Activated CD8-positive, alpha-beta memory T cell treated with anti-CD3 and anti-CD28 coated beads, Interleukin-2, amount 50 U/mL, for 4 hours (primary cell): ENCODE results near the gene AKAP1.
"Not testable (repeated sequence)": the region's sequence is repeated elsewhere in the genome, so short reads cannot be mapped to it uniquely, and the experiment has no call there.

Experiments
- DNase-seq: peaks from one replicate; pipeline ENCODE4 v3.0.0-alpha.2; 2020

AKAP1 gene

DNA sequence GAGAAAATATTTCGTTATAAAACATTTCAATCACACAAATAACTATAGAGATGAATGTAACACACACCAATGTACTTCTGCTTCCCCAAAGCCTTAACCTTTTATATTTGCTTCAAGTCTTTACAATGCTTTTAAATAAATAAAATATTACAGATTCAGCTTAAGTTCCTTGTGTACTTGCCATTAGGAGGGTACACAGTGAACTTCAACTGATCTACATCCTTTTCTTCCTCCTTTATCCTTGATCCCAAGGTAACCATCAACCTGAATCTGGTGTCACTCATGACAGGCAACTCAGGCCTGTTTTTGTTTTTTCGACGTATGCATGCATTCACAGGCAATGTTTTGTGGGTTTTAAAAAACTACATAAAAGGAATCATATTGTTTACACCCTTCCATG lies 9.3 kb upstream of the AKAP1 start:
- DNase-seq = no peak

DNA sequence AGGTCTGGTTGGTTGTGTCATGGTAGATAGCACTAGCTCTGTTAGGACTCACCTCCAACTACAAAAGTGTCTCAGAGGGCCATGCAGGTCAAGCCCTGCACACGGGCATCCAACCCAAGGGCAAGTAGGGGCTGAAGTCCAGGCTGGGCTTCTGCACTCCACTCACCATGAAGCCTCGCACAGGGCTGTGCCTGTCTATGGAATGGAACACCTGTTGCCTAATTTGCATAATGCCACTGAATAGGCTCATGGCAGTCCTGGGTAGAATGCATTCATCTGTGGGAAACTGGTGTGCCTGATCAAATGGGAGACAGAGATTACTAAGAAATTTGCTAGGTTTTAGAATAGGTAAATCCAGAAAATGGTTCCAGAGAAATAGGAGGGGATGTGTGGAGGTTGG lies 8.0 kb upstream of the AKAP1 start:
- DNase-seq = no peak

- DNase-seq = no peak
These were observed 6.8 kb upstream of the AKAP1 start for GRCh38 chr17:57078274-57078673.

DNA sequence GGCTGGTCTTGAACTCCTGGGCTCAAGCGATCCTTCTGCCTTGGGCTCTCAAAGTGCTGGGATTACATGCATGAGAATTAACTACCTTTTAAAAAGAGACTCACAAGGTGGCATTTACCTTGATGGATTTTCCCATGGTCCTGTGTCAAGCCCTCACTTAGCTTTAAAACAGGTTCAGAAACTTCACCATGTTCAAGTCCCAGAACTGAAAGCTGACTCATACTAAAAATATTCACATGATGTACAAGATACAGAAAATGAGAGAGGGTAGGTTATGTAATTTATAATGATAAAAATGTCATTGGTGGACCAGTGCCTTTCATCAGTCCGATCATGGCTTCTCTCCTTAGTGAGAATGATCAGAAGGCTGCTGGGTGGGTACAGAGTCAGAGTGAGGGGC lies 4.3 kb upstream of the AKAP1 start:
- no peak for DNase-seq

DNA sequence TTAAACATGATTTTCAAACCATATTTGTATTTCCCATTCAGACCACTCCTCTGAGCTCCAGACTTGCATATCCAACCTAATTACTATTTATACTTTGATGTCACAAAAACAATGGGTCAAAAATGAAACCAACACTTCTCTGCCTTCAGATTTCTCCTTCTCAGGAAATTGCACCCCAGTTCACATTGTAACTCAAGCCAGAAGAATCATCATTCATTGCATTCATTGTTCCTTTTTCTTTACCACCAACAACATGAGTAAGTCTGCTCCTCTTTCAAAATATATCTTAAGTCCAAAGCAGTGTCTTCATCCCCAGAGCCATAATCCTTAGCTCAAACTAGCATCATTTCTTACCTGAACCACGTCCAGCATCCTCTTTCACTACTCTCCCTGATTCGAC lies 2.6 kb upstream of the AKAP1 start:
- DNase-seq = no peak

- DNase-seq = no peak
These were observed 665 bp upstream of the AKAP1 start for GRCh38 chr17:57084361-57084801.

DNA sequence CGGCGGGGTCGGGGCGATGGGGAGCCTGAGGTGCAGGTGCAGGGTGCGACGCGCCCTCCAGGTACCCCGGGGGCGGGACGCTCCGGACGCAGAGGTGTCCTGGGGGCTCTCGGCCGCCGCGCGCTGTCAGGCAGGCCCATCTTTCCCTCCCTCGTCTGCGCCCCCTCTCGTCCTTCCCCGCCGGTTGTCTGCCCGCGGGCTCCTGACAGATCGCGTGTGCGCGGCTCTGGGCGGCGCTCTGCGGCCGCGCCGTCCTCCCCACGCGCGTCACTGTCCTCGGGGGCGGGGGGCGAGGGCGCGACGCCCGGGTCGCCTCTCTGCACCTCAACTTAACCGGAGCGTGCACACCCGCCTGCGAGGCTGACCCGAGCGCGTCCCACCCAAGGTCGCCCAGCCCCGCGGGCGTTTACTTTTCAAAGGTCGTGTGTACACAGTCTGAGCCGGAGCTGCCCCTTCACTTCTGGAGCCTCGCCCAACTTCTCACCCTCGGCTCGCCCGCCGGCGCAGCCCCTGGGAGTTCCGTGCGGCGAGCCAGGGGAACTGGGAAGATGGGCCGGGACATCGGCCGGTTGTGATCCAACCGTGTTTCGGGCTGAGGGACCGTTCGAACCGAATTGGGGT lies 512 bp downstream of the AKAP1 start:
- DNase-seq = peak; percentile 66

- DNase-seq = peak; percentile 25
These were observed 1.3 kb downstream of the AKAP1 start for GRCh38 chr17:57086069-57086930.

- no peak for DNase-seq
These were observed 3.3 kb downstream of the AKAP1 start for GRCh38 chr17:57088298-57088697.

GRCh38 chr17:57089391-57089790 lies 4.3 kb downstream of the AKAP1 start:
- DNase-seq = no peak

- DNase-seq = no peak
These were observed 5.6 kb downstream of the AKAP1 start for GRCh38 chr17:57090560-57091185.

GRCh38 chr17:57091186-57091618 lies 6.2 kb downstream of the AKAP1 start:
- no peak for DNase-seq

DNA sequence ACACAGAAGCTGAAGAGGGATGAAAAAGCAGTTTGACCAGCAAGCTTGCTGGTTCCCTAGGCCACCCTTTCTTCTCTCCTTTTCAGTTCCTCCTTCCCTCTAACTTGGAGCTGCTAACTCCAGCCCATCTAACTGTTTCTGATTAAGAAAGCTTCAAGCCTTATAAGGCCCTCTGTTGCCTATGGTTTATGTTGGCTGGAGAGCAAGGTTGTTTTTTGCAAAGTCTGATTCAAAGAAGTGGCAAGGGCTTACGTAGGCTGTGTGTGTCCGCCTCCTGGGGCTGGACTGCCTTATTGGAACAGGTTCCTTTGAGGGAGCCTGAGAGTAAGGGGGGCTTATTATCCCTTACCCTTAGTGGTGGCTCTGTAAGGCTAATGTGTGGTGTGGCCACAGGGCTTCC lies 7.1 kb downstream of the AKAP1 start:
- no peak for DNase-seq

GRCh38 chr17:57092779-57093178 lies 7.7 kb downstream of the AKAP1 start:
- no peak for DNase-seq

- no peak for DNase-seq
These were observed 11.6 kb downstream of the AKAP1 start for GRCh38 chr17:57096472-57097202.

GRCh38 chr17:57097832-57098421 lies 12.9 kb downstream of the AKAP1 start:
- no peak for DNase-seq

GRCh38 chr17:57099165-57099564 lies 14.1 kb downstream of the AKAP1 start:
- no peak for DNase-seq

- no peak for DNase-seq
These were observed 17.1 kb downstream of the AKAP1 start for GRCh38 chr17:57102122-57102521.

DNA sequence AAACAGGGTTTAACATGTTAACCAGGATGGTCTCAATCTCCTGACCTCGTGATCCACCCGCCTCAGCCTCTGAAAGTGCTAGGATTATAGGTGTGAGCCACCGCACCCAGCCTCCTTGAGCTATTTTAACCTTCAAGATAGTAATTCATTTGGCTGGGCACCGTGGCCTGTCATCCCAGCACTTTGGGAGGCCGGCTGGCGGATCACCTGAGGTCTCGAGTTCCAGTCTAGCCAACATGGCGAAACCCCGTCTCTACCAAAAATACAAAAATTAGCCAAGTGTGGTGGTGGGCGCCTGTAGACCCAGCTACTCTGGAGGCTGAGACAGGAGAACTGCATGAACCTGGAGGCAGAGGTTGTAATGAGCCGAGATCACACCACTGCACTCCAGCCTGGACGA lies 17.6 kb downstream of the AKAP1 start:
- not testable (repeated sequence) for DNase-seq

- no peak for DNase-seq
These were observed 19.6 kb downstream of the AKAP1 start for GRCh38 chr17:57104461-57105175.

DNA sequence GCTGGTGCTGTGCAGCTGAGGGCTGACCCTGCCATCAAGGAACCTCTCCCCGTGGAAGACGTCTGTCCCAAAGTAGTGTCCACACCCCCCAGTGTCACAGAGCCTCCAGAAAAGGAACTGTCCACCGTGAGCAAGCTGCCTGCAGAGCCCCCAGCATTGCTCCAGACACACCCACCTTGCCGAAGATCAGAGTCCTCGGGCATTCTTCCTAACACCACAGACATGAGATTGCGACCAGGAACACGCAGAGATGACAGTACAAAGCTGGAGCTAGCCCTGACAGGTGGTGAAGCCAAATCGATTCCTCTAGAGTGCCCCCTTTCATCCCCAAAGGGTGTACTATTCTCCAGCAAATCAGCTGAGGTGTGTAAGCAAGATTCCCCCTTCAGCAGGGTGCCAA lies 20.5 kb downstream of the AKAP1 start:
- no peak for DNase-seq
